Stomach (tissue), 4 donors: ENCODE measurements around the gene OTULIN.

Experiments
- EP300 ChIP-seq: sonication (generic); formaldehyde crosslinking; IDR thresholded peaks from one replicate; pipeline ENCODE4 v1.6.1; 2017; ENCODE audit warnings: antibody characterized with exemption
- POLR2A ChIP-seq, 4 donors: fragments of 450-650 bp; IDR thresholded peaks; one replicate each; pipeline ENCODE4 v1.6.1; 2016; ENCODE audit warnings: antibody characterized with exemption in 4 of 4, control low read depth in 2 of 4, mild to moderate bottlenecking in 1 of 4, moderate library complexity in 1 of 4
- POLR2AphosphoS5 ChIP-seq, 3 donors: sonication (generic); formaldehyde crosslinking; IDR thresholded peaks; one replicate each; pipeline ENCODE4 v1.6.1; 2016; ENCODE audit warnings: antibody characterized with exemption in 3 of 3
- TF ChIP-seq, protein P1 (sequence below), 7 experiments: fragments of 450-650 bp in 4 of 7; fragments of 200-600 bp in 3 of 7; sonication (generic) in 3 of 7; IDR thresholded peaks; one replicate each; pipeline ENCODE4 v1.5.1; 2016 to 2019; ENCODE audit warnings: antibody characterized with exemption in 7 of 7, control low read depth in 2 of 7, mild to moderate bottlenecking in 1 of 7

DNA sequence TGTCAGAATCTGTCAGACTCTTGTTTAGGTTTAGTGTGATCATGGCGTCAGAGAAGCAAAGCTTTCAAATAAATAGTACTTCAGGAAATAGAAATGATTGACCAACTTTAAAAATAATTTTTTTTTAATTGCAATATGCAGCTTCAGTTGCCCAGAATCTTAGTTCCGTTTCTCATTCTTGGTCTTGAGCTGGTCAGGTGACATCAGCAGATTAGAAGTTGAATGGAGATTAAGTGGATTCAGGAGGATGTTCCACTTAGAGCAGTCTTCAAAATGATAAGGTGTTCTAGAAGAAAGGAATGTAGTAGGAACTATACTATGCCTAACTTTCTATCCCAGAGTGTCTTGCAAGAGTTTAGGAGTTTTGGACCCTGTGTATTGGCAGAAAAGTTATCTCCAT is 30.6 kb downstream of the OTULIN start:
- TF ChIP-seq, protein P1, sequence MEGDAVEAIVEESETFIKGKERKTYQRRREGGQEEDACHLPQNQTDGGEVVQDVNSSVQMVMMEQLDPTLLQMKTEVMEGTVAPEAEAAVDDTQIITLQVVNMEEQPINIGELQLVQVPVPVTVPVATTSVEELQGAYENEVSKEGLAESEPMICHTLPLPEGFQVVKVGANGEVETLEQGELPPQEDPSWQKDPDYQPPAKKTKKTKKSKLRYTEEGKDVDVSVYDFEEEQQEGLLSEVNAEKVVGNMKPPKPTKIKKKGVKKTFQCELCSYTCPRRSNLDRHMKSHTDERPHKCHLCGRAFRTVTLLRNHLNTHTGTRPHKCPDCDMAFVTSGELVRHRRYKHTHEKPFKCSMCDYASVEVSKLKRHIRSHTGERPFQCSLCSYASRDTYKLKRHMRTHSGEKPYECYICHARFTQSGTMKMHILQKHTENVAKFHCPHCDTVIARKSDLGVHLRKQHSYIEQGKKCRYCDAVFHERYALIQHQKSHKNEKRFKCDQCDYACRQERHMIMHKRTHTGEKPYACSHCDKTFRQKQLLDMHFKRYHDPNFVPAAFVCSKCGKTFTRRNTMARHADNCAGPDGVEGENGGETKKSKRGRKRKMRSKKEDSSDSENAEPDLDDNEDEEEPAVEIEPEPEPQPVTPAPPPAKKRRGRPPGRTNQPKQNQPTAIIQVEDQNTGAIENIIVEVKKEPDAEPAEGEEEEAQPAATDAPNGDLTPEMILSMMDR (IDR thresholded peaks at IDR 0.05) = no peak
- TF ChIP-seq EP300 = no peak
- TF ChIP-seq POLR2AphosphoS5 (IDR thresholded peaks at IDR 0.05) = no peak
- TF ChIP-seq POLR2A (IDR thresholded peaks at IDR 0.05) = no peak
